Astrocyte of the hippocampus (primary cell): ENCODE measurements around the gene PDCL3.
A peak's percentile ranks its signal among the peaks of the same experiment; 100 is the strongest.

Source experiments
- DNase-seq: peaks from one replicate; pipeline ENCODE4 v3.0.0; 2011; ENCODE audit warnings: low read depth, low spot score

Gene PDCL3

GRCh38 chr2:100611079-100612029 is 48.6 kb downstream of the PDCL3 start:
- no peak for DNase-seq

- DNase-seq = no peak
These were observed 49.7 kb downstream of the PDCL3 start for GRCh38 chr2:100612388-100613000.

GRCh38 chr2:100613719-100614118 is 50.9 kb downstream of the PDCL3 start:
- no peak for DNase-seq

- DNase-seq = no peak
These were observed 51.7 kb downstream of the PDCL3 start for GRCh38 chr2:100614455-100615000.

- DNase-seq = no peak
These were observed 52.7 kb downstream of the PDCL3 start for GRCh38 chr2:100615471-100615870.

GRCh38 chr2:100615886-100616285 is 53.1 kb downstream of the PDCL3 start:
- DNase-seq = no peak

- no peak for DNase-seq
These were observed 54.1 kb downstream of the PDCL3 start for GRCh38 chr2:100616841-100617390.

- DNase-seq = no peak
These were observed 57.2 kb downstream of the PDCL3 start for GRCh38 chr2:100619951-100620350.

- DNase-seq = no peak
These were observed 57.7 kb downstream of the PDCL3 start for GRCh38 chr2:100620481-100620880.

- DNase-seq = no peak
These were observed 58.7 kb downstream of the PDCL3 start for GRCh38 chr2:100621371-100621951.

- DNase-seq = no peak
These were observed 60.4 kb downstream of the PDCL3 start for GRCh38 chr2:100623033-100623715.

- DNase-seq = no peak
These were observed 61.1 kb downstream of the PDCL3 start for GRCh38 chr2:100623930-100624329.

- DNase-seq = peak; percentile 44
These were observed 61.7 kb downstream of the PDCL3 start for GRCh38 chr2:100624536-100624935.

GRCh38 chr2:100625717-100626116 is 62.9 kb downstream of the PDCL3 start:
- no peak for DNase-seq
